GM23338 (cell line): ENCODE results near the gene MYH10. TPM values are rescaled to one million over a fixed set of nuclear protein-coding genes. Genes with fewer than 3 reads are reported as not detected.

ENCODE experiments used
- ATAC-seq: fragments of 200-7000 bp; cut with Tn5 transposase; 3 replicates; pipeline ENCODE4 v1.9.1; 2020
- DNase-seq: peaks from one replicate; pipeline ENCODE4 v3.0.0-alpha.2; 2015; ENCODE audit warnings: low spot score
- H2AFZ ChIP-seq: fragments of 200-600 bp; sonication (generic); 2 replicates; pipeline ENCODE4 v1.8.0; 2016; ENCODE audit warnings: antibody characterized with exemption, mild to moderate bottlenecking, moderate library complexity
- H3F3A ChIP-seq: fragments of 200-600 bp; sonication (generic); replicated peaks from 2 replicates; pipeline ENCODE4 v1.8.0; 2017; ENCODE audit warnings: antibody characterized with exemption, mixed run types, low read depth
- H3K27ac ChIP-seq: fragments of 200-600 bp; sonication (generic); 2 replicates; pipeline ENCODE4 v1.6.1; 2016; ENCODE audit warnings: low read depth
- H3K27me3 ChIP-seq: fragments of 200-600 bp; sonication (generic); 2 replicates; pipeline ENCODE4 v1.8.0; 2016; ENCODE audit warnings: mild to moderate bottlenecking, mixed run types, moderate library complexity; ENCODE audit not compliant: insufficient read depth
- H3K36me3 ChIP-seq: fragments of 200-600 bp; sonication (generic); 2 replicates; pipeline ENCODE4 v1.8.0; 2016; ENCODE audit warnings: mild to moderate bottlenecking; ENCODE audit not compliant: insufficient read depth
- H3K4me1 ChIP-seq: fragments of 200-600 bp; sonication (generic); 2 replicates; pipeline ENCODE4 v1.8.0; 2016; ENCODE audit warnings: mild to moderate bottlenecking, moderate library complexity; ENCODE audit not compliant: insufficient read depth
- H3K4me2 ChIP-seq: fragments of 200-600 bp; sonication (generic); 2 replicates; pipeline ENCODE4 v1.7.1; 2017; ENCODE audit warnings: mixed run types
- H3K4me3 ChIP-seq: fragments of 200-600 bp; sonication (generic); 2 replicates; pipeline ENCODE4 v1.6.1; 2016; ENCODE audit warnings: mixed run types
- H3K79me2 ChIP-seq: fragments of 200-600 bp; sonication (generic); replicated peaks from 2 replicates; pipeline ENCODE4 v1.8.0; 2017; ENCODE audit warnings: mild to moderate bottlenecking; ENCODE audit not compliant: insufficient read depth
- H3K9me2 ChIP-seq: fragments of 200-600 bp; sonication (generic); 2 replicates; pipeline ENCODE4 v1.8.0; 2017; ENCODE audit not compliant: insufficient read depth
- H4K20me1 ChIP-seq: fragments of 200-600 bp; sonication (generic); replicated peaks from 2 replicates; pipeline ENCODE4 v1.8.0; 2017; ENCODE audit warnings: mild to moderate bottlenecking; ENCODE audit not compliant: insufficient read depth
- H3K27ac Mint-ChIP-seq: 2 replicates; pipeline ENCODE4 v1.8.0; 2020; ENCODE audit warnings: inconsistent platforms, mild to moderate bottlenecking, moderate library complexity, mixed read lengths
- H3K27me3 Mint-ChIP-seq: 3 replicates; pipeline ENCODE4 v1.8.0; 2022; ENCODE audit warnings: low read depth, mild to moderate bottlenecking, moderate library complexity, mixed read lengths, inconsistent platforms; ENCODE audit not compliant: insufficient read depth, poor library complexity
- H3K36me3 Mint-ChIP-seq: 3 replicates; pipeline ENCODE4 v1.8.0; 2021; ENCODE audit warnings: low read depth, mild to moderate bottlenecking, inconsistent platforms, moderate library complexity, mixed read lengths
- H3K4me1 Mint-ChIP-seq: 3 replicates; pipeline ENCODE4 v1.8.0; 2020; ENCODE audit warnings: mild to moderate bottlenecking, inconsistent platforms, mixed read lengths
- H3K4me3 Mint-ChIP-seq: 3 replicates; pipeline ENCODE4 v1.8.0; 2021; ENCODE audit warnings: moderate library complexity, mild to moderate bottlenecking, inconsistent platforms, mixed read lengths
- H3K9me3 Mint-ChIP-seq: 3 replicates; pipeline ENCODE4 v1.8.0; 2020; ENCODE audit warnings: moderate library complexity, mild to moderate bottlenecking, inconsistent platforms, mixed read lengths
- CTCF ChIP-seq, 2 experiments: fragments of 200-600 bp in 1 of 2; sonication (generic) in 1 of 2; conservative IDR thresholded peaks; 2 replicates each; pipeline versions ENCODE4 v1.5.1 to v1.6.1; 2016 to 2017; ENCODE audit warnings: antibody characterized with exemption in 2 of 2, low read depth in 2 of 2, mild to moderate bottlenecking in 2 of 2, moderate library complexity in 1 of 2
- ETS1 ChIP-seq: IDR thresholded peaks from 2 replicates; pipeline ENCODE4 v1.6.1; 2016; ENCODE audit warnings: antibody characterized with exemption
- EZH2 ChIP-seq: fragments of 200-600 bp; sonication (generic); IDR thresholded peaks from one replicate; pipeline ENCODE4 v1.8.0; 2017; ENCODE audit warnings: antibody characterized with exemption, mild to moderate bottlenecking, low read depth; ENCODE audit not compliant: unreplicated experiment
- EZH2phosphoT487 ChIP-seq: fragments of 200-600 bp; sonication (generic); IDR thresholded peaks from one replicate; pipeline ENCODE4 v1.8.1; 2018; ENCODE audit warnings: antibody characterized with exemption; ENCODE audit not compliant: unreplicated experiment
- JUNB ChIP-seq: IDR thresholded peaks from one replicate; pipeline ENCODE4 v1.6.1; 2016; ENCODE audit warnings: antibody characterized with exemption; ENCODE audit not compliant: unreplicated experiment
- NANOG ChIP-seq: IDR thresholded peaks from 2 replicates; pipeline ENCODE4 v1.6.1; 2016; ENCODE audit warnings: antibody characterized with exemption, borderline replicate concordance
- POLR2AphosphoS5 ChIP-seq: IDR thresholded peaks from 2 replicates; pipeline ENCODE4 v1.6.1; 2016; ENCODE audit warnings: antibody characterized with exemption, low read depth
- REST ChIP-seq: IDR thresholded peaks from one replicate; pipeline ENCODE4 v1.6.1; 2018; ENCODE audit warnings: antibody characterized with exemption; ENCODE audit not compliant: unreplicated experiment
- ZNF114 ChIP-seq: fragments of 250-450 bp; sonication (Bioruptor Pico); IDR thresholded peaks from 2 replicates; pipeline ENCODE4 v1.5.0; 2020; ENCODE audit warnings: mild to moderate bottlenecking, moderate library complexity
- ZNF331 ChIP-seq: fragments of 250-450 bp; sonication (Bioruptor Pico); IDR thresholded peaks from 2 replicates; pipeline ENCODE4 v1.5.0; 2020; ENCODE audit warnings: low read depth, mild to moderate bottlenecking, moderate library complexity
- ZNF462 ChIP-seq: fragments of 250-450 bp; sonication (Bioruptor Pico); IDR thresholded peaks from 2 replicates; pipeline ENCODE4 v1.5.0; 2020; ENCODE audit warnings: mild to moderate bottlenecking, moderate library complexity
- polyA plus RNA-seq: library from polyadenylated mRNA; unstranded; fragments of >200 nt; fragmentation: Nextera tagmentation; extraction: Ambion mirVana; gene quantifications from 2 replicates; pipeline ENCODE4 v1.2.1, GENCODE V29; 2016
- total RNA-seq: library from RNA; depleted of rRNA; stranded (reverse); fragments of >200 nt; shearing (Covaris generic); gene quantifications from 2 replicates; pipeline ENCODE4 v1.2.3, GENCODE V29; 2014

Gene MYH10
- total and polyA plus RNA-seq, 2 experiments from 2014 or later: 89.5 to 230 TPM

- H4K20me1 ChIP-seq: peaks cover 35% of the 10 kb centered on the region
- H3K27me3 ChIP-seq: no peaks in the 10 kb centered on the region
- Mint-ChIP-seq H3K4me3 (no peak overlapping the region), H3K36me3 (peaks cover 22% of the 10 kb centered on the region; the same call in 2 of the 3 replicates), H3K4me1 (peaks cover 12% of the 10 kb centered on the region), H3K9me3 (no peaks in the 10 kb centered on the region), H3K27me3 (no peaks in the 10 kb centered on the region), H3K27ac (no peak overlapping the region)
- H3K79me2 ChIP-seq: peaks cover 95% of the 10 kb centered on the region
- DNase-seq (no peak), ATAC-seq (no peak)
- H3K27ac ChIP-seq: no peak overlapping the region
- no peaks in the 10 kb centered on the region for H3K4me1 ChIP-seq
- H2AFZ ChIP-seq: no peak overlapping the region
- no peaks in the 10 kb centered on the region for H3K9me2 ChIP-seq
- H3F3A ChIP-seq: no peaks in the 10 kb centered on the region
- 0 out of 2 replicates have a peak, but pooled peaks cover 4% of the 10 kb centered on the region for H3K36me3 ChIP-seq
- H3K4me3 ChIP-seq: no peak overlapping the region
- H3K4me2 ChIP-seq: no peak overlapping the region
- TF ChIP-seq NANOG: no peak
- no peak for TF ChIP-seq JUNB
- TF ChIP-seq ETS1: no peak
- no peak for TF ChIP-seq ZNF114 (CRISPR knock-in tag)
- no peak for TF ChIP-seq EZH2phosphoT487
- no peak for TF ChIP-seq POLR2AphosphoS5
- TF ChIP-seq ZNF462 (CRISPR knock-in tag): no peak
- no peak for TF ChIP-seq CTCF (conservative IDR thresholded peaks at IDR 0.05; ENCODE audit: low read depth in 2 of 2)
- TF ChIP-seq EZH2: no peak
- no peak for TF ChIP-seq REST
- no peak for TF ChIP-seq ZNF331 (CRISPR knock-in tag)
Observed at GRCh38 chr17:8598913-8599312, 31.6 kb downstream of the MYH10 start.
